Measurements from ENCODE around the gene CMSS1. TPM values are rescaled to one million over a fixed set of nuclear protein-coding genes. Genes with fewer than 3 reads are reported as not detected.

CMSS1 gene
- 11.3 and 12.3 TPM in 2 replicates for total RNA-seq

GRCh38 chr3:99817437-99818240, at the start of gene CMSS1:
TSS of gene CMSS1 (plus strand) at chr3:99817862.

GRCh38 chr3:100114413-100115030, 296.9 kb downstream of the CMSS1 start, which contains the start of gene FILIP1L:
TSS of gene FILIP1L (minus strand) at chr3:100114501.

Other genes starting within 250 kb of the CMSS1 start
- gene COL8A1, start 179.3 kb upstream of the CMSS1 start, total RNA-seq = 414 and 516 TPM in 2 replicates

Measured in cardiac atrium fibroblast (primary cell).